ENCODE results near the gene DOLPP1.

- no peak for TF ChIP-seq EZH2 (IDR thresholded peaks at IDR 0.05; ENCODE audit: borderline replicate concordance, low read depth, low read length, poor library complexity, severe bottlenecking)
- no peak for TF ChIP-seq CTCF (conservative IDR thresholded peaks at IDR 0.05; ENCODE audit: low read depth, low read length)
Measured at GRCh38 chr9:129109537-129109903, 28.6 kb downstream of the DOLPP1 start.
